Endothelial cell of umbilical vein (primary cell): Measurements from ENCODE around the gene SERPINB5.

Source experiments
- EZH2 ChIP-seq: IDR thresholded peaks from 2 replicates; pipeline ENCODE4 v1.6.1; 2012; ENCODE audit warnings: borderline replicate concordance, low read depth, mild to moderate bottlenecking, moderate library complexity, low read length, inconsistent platforms; ENCODE audit not compliant: severe bottlenecking
- GATA2 ChIP-seq: IDR thresholded peaks from 2 replicates; pipeline ENCODE4 v1.7.0; 2011; ENCODE audit warnings: low read depth, mild to moderate bottlenecking, moderate library complexity, mixed read lengths, low read length; ENCODE audit not compliant: insufficient read length, insufficient read depth
- POLR2A ChIP-seq: IDR thresholded peaks from 2 replicates; pipeline ENCODE4 v1.6.1; 2012; ENCODE audit warnings: low read depth, mild to moderate bottlenecking, control low read depth, low read length
- POLR2AphosphoS5 ChIP-seq: IDR thresholded peaks from 2 replicates; pipeline ENCODE4 v1.6.1; 2012; ENCODE audit warnings: low read depth, mild to moderate bottlenecking, control low read depth, low read length, moderate library complexity; ENCODE audit not compliant: insufficient read depth
- TF ChIP-seq, protein P1 (sequence below), 2 donors: IDR thresholded peaks; 1 replicate in 1 of 2; 2 replicates in 1 of 2; pipeline ENCODE4 v1.5.1; 2011; ENCODE audit warnings: low read length in 2 of 2, mild to moderate bottlenecking in 2 of 2, moderate library complexity in 2 of 2, control low read depth in 1 of 2, inconsistent platforms in 1 of 2, low read depth in 1 of 2; ENCODE audit not compliant: insufficient read depth in 1 of 2; ENCODE audit errors: extremely low read depth in 1 of 2
- TF ChIP-seq, protein P2 (sequence below): IDR thresholded peaks from 2 replicates; pipeline ENCODE4 v1.6.1; 2011; ENCODE audit not compliant: insufficient read depth, insufficient read length

DNA sequence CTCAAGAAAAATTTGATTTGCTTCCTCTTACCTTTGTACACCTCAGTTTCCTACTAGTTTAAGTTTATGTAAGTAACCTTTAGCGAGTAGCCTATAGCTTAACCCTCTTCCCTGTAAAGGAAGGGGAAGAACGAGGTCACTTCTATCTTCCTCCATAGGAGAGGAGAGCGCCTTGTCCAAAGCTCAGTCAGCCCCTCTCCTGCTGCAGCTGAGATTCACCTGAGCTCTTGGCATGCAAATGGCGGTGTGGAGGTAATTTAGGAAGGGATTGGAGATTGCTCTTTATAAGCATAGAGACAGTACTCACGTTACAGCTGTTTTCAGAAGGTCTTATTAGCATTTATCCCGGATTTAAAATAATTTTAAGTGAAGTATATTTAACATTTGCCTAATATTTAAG lies 37.6 kb downstream of the SERPINB5 start:
- TF ChIP-seq, protein P1, sequence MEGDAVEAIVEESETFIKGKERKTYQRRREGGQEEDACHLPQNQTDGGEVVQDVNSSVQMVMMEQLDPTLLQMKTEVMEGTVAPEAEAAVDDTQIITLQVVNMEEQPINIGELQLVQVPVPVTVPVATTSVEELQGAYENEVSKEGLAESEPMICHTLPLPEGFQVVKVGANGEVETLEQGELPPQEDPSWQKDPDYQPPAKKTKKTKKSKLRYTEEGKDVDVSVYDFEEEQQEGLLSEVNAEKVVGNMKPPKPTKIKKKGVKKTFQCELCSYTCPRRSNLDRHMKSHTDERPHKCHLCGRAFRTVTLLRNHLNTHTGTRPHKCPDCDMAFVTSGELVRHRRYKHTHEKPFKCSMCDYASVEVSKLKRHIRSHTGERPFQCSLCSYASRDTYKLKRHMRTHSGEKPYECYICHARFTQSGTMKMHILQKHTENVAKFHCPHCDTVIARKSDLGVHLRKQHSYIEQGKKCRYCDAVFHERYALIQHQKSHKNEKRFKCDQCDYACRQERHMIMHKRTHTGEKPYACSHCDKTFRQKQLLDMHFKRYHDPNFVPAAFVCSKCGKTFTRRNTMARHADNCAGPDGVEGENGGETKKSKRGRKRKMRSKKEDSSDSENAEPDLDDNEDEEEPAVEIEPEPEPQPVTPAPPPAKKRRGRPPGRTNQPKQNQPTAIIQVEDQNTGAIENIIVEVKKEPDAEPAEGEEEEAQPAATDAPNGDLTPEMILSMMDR (IDR thresholded peaks at IDR 0.05; ENCODE audit: extremely low read depth in 1 of 2, insufficient read depth in 1 of 2, low read depth in 1 of 2, low read length in 2 of 2): no peak
- TF ChIP-seq, protein P2, sequence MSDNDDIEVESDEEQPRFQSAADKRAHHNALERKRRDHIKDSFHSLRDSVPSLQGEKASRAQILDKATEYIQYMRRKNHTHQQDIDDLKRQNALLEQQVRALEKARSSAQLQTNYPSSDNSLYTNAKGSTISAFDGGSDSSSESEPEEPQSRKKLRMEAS: no peak
- TF ChIP-seq POLR2A: no peak
- no peak for TF ChIP-seq EZH2
- no peak for TF ChIP-seq POLR2AphosphoS5
- no peak for TF ChIP-seq GATA2
